ENCODE data around the gene ZNF322.
"Not testable (repeated sequence)": the region's sequence is repeated elsewhere in the genome, so short reads cannot be mapped to it uniquely, and the experiment has no call there.

GRCh38 chr6:26701023-26701747 is 41.6 kb upstream of the ZNF322 start:
- not testable (repeated sequence) for TF ChIP-seq POLR2A (IDR thresholded peaks at IDR 0.05)
- TF ChIP-seq, protein P1, sequence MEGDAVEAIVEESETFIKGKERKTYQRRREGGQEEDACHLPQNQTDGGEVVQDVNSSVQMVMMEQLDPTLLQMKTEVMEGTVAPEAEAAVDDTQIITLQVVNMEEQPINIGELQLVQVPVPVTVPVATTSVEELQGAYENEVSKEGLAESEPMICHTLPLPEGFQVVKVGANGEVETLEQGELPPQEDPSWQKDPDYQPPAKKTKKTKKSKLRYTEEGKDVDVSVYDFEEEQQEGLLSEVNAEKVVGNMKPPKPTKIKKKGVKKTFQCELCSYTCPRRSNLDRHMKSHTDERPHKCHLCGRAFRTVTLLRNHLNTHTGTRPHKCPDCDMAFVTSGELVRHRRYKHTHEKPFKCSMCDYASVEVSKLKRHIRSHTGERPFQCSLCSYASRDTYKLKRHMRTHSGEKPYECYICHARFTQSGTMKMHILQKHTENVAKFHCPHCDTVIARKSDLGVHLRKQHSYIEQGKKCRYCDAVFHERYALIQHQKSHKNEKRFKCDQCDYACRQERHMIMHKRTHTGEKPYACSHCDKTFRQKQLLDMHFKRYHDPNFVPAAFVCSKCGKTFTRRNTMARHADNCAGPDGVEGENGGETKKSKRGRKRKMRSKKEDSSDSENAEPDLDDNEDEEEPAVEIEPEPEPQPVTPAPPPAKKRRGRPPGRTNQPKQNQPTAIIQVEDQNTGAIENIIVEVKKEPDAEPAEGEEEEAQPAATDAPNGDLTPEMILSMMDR (IDR thresholded peaks at IDR 0.05): not testable (repeated sequence)
